GM23338 (cell line): ENCODE measurements around the gene TP53BP1. TPM values are rescaled to one million over a fixed set of nuclear protein-coding genes. Genes with fewer than 3 reads are reported as not detected.

Source experiments
- ATAC-seq: fragments of 200-7000 bp; cut with Tn5 transposase; 3 replicates; pipeline ENCODE4 v1.9.1; 2020
- DNase-seq: peaks from one replicate; pipeline ENCODE4 v3.0.0-alpha.2; 2015; ENCODE audit warnings: low spot score
- H2AFZ ChIP-seq: fragments of 200-600 bp; sonication (generic); 2 replicates; pipeline ENCODE4 v1.8.0; 2016; ENCODE audit warnings: antibody characterized with exemption, mild to moderate bottlenecking, moderate library complexity
- H3F3A ChIP-seq: fragments of 200-600 bp; sonication (generic); replicated peaks from 2 replicates; pipeline ENCODE4 v1.8.0; 2017; ENCODE audit warnings: antibody characterized with exemption, mixed run types, low read depth
- H3K27ac ChIP-seq: fragments of 200-600 bp; sonication (generic); 2 replicates; pipeline ENCODE4 v1.6.1; 2016; ENCODE audit warnings: low read depth
- H3K27me3 ChIP-seq: fragments of 200-600 bp; sonication (generic); 2 replicates; pipeline ENCODE4 v1.8.0; 2016; ENCODE audit warnings: mild to moderate bottlenecking, mixed run types, moderate library complexity; ENCODE audit not compliant: insufficient read depth
- H3K36me3 ChIP-seq: fragments of 200-600 bp; sonication (generic); 2 replicates; pipeline ENCODE4 v1.8.0; 2016; ENCODE audit warnings: mild to moderate bottlenecking; ENCODE audit not compliant: insufficient read depth
- H3K4me1 ChIP-seq: fragments of 200-600 bp; sonication (generic); 2 replicates; pipeline ENCODE4 v1.8.0; 2016; ENCODE audit warnings: mild to moderate bottlenecking, moderate library complexity; ENCODE audit not compliant: insufficient read depth
- H3K4me2 ChIP-seq: fragments of 200-600 bp; sonication (generic); 2 replicates; pipeline ENCODE4 v1.7.1; 2017; ENCODE audit warnings: mixed run types
- H3K4me3 ChIP-seq: fragments of 200-600 bp; sonication (generic); 2 replicates; pipeline ENCODE4 v1.6.1; 2016; ENCODE audit warnings: mixed run types
- H3K79me2 ChIP-seq: fragments of 200-600 bp; sonication (generic); replicated peaks from 2 replicates; pipeline ENCODE4 v1.8.0; 2017; ENCODE audit warnings: mild to moderate bottlenecking; ENCODE audit not compliant: insufficient read depth
- H3K9me2 ChIP-seq: fragments of 200-600 bp; sonication (generic); 2 replicates; pipeline ENCODE4 v1.8.0; 2017; ENCODE audit not compliant: insufficient read depth
- H4K20me1 ChIP-seq: fragments of 200-600 bp; sonication (generic); replicated peaks from 2 replicates; pipeline ENCODE4 v1.8.0; 2017; ENCODE audit warnings: mild to moderate bottlenecking; ENCODE audit not compliant: insufficient read depth
- H3K27ac Mint-ChIP-seq: 2 replicates; pipeline ENCODE4 v1.8.0; 2020; ENCODE audit warnings: inconsistent platforms, mild to moderate bottlenecking, moderate library complexity, mixed read lengths
- H3K27me3 Mint-ChIP-seq: 3 replicates; pipeline ENCODE4 v1.8.0; 2022; ENCODE audit warnings: low read depth, mild to moderate bottlenecking, moderate library complexity, mixed read lengths, inconsistent platforms; ENCODE audit not compliant: insufficient read depth, poor library complexity
- H3K36me3 Mint-ChIP-seq: 3 replicates; pipeline ENCODE4 v1.8.0; 2021; ENCODE audit warnings: low read depth, mild to moderate bottlenecking, inconsistent platforms, moderate library complexity, mixed read lengths
- H3K4me1 Mint-ChIP-seq: 3 replicates; pipeline ENCODE4 v1.8.0; 2020; ENCODE audit warnings: mild to moderate bottlenecking, inconsistent platforms, mixed read lengths
- H3K4me3 Mint-ChIP-seq: 3 replicates; pipeline ENCODE4 v1.8.0; 2021; ENCODE audit warnings: moderate library complexity, mild to moderate bottlenecking, inconsistent platforms, mixed read lengths
- H3K9me3 Mint-ChIP-seq: 3 replicates; pipeline ENCODE4 v1.8.0; 2020; ENCODE audit warnings: moderate library complexity, mild to moderate bottlenecking, inconsistent platforms, mixed read lengths
- CREB1 ChIP-seq: fragments of 250-450 bp; sonication (Bioruptor Pico); IDR thresholded peaks from 2 replicates; pipeline ENCODE4 v1.5.0; 2020; ENCODE audit warnings: low read depth, mild to moderate bottlenecking, moderate library complexity
- EZH2phosphoT487 ChIP-seq: fragments of 200-600 bp; sonication (generic); IDR thresholded peaks from one replicate; pipeline ENCODE4 v1.8.1; 2018; ENCODE audit warnings: antibody characterized with exemption; ENCODE audit not compliant: unreplicated experiment
- JUNB ChIP-seq: IDR thresholded peaks from one replicate; pipeline ENCODE4 v1.6.1; 2016; ENCODE audit warnings: antibody characterized with exemption; ENCODE audit not compliant: unreplicated experiment
- NANOG ChIP-seq: IDR thresholded peaks from 2 replicates; pipeline ENCODE4 v1.6.1; 2016; ENCODE audit warnings: antibody characterized with exemption, borderline replicate concordance
- POLR2AphosphoS5 ChIP-seq: IDR thresholded peaks from 2 replicates; pipeline ENCODE4 v1.6.1; 2016; ENCODE audit warnings: antibody characterized with exemption, low read depth
- STAT1 ChIP-seq: IDR thresholded peaks from one replicate; pipeline ENCODE4 v1.6.1; 2016; ENCODE audit warnings: antibody characterized with exemption; ENCODE audit not compliant: unreplicated experiment
- ZNF114 ChIP-seq: fragments of 250-450 bp; sonication (Bioruptor Pico); IDR thresholded peaks from 2 replicates; pipeline ENCODE4 v1.5.0; 2020; ENCODE audit warnings: mild to moderate bottlenecking, moderate library complexity
- ZNF331 ChIP-seq: fragments of 250-450 bp; sonication (Bioruptor Pico); IDR thresholded peaks from 2 replicates; pipeline ENCODE4 v1.5.0; 2020; ENCODE audit warnings: low read depth, mild to moderate bottlenecking, moderate library complexity
- long read RNA-seq: library from polyadenylated mRNA; unstranded; transcript quantifications from one replicate; pipeline ENCODE4 v2.0.0, GENCODE V29; 2020; ENCODE audit not compliant: unreplicated experiment
- polyA plus RNA-seq: library from polyadenylated mRNA; unstranded; fragments of >200 nt; fragmentation: Nextera tagmentation; extraction: Ambion mirVana; gene quantifications from 2 replicates; pipeline ENCODE4 v1.2.1, GENCODE V29; 2016
- total RNA-seq: library from RNA; depleted of rRNA; stranded (reverse); fragments of >200 nt; shearing (Covaris generic); gene quantifications from 2 replicates; pipeline ENCODE4 v1.2.3, GENCODE V29; 2014; rRNA removed
- TF ChIP-seq, protein P1 (sequence below): IDR thresholded peaks from 2 replicates; pipeline ENCODE4 v1.6.1; 2016; ENCODE audit warnings: antibody characterized with exemption
- TF ChIP-seq, protein P2 (sequence below): IDR thresholded peaks from one replicate; pipeline ENCODE4 v1.6.1; 2018; ENCODE audit warnings: antibody characterized with exemption; ENCODE audit not compliant: unreplicated experiment
- TF ChIP-seq, protein P3 (sequence below), 2 experiments: fragments of 200-600 bp in 1 of 2; sonication (generic) in 1 of 2; conservative IDR thresholded peaks; 2 replicates each; pipeline versions ENCODE4 v1.5.1 to v1.6.1; 2016 to 2017; ENCODE audit warnings: antibody characterized with exemption in 2 of 2, low read depth in 2 of 2, mild to moderate bottlenecking in 2 of 2, moderate library complexity in 1 of 2

TP53BP1 gene, protein sequence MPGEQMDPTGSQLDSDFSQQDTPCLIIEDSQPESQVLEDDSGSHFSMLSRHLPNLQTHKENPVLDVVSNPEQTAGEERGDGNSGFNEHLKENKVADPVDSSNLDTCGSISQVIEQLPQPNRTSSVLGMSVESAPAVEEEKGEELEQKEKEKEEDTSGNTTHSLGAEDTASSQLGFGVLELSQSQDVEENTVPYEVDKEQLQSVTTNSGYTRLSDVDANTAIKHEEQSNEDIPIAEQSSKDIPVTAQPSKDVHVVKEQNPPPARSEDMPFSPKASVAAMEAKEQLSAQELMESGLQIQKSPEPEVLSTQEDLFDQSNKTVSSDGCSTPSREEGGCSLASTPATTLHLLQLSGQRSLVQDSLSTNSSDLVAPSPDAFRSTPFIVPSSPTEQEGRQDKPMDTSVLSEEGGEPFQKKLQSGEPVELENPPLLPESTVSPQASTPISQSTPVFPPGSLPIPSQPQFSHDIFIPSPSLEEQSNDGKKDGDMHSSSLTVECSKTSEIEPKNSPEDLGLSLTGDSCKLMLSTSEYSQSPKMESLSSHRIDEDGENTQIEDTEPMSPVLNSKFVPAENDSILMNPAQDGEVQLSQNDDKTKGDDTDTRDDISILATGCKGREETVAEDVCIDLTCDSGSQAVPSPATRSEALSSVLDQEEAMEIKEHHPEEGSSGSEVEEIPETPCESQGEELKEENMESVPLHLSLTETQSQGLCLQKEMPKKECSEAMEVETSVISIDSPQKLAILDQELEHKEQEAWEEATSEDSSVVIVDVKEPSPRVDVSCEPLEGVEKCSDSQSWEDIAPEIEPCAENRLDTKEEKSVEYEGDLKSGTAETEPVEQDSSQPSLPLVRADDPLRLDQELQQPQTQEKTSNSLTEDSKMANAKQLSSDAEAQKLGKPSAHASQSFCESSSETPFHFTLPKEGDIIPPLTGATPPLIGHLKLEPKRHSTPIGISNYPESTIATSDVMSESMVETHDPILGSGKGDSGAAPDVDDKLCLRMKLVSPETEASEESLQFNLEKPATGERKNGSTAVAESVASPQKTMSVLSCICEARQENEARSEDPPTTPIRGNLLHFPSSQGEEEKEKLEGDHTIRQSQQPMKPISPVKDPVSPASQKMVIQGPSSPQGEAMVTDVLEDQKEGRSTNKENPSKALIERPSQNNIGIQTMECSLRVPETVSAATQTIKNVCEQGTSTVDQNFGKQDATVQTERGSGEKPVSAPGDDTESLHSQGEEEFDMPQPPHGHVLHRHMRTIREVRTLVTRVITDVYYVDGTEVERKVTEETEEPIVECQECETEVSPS (N-terminal part only)
- total RNA-seq (48.6 and 81.3 TPM in 2 replicates), polyA plus RNA-seq (15.5 and 17.7 TPM in 2 replicates)
- long read RNA-seq, partial matches to known transcripts = 7 of 9 reads
- long read RNA-seq, other reads (novel, unspliced or antisense) = 2 of 9 reads

DNA sequence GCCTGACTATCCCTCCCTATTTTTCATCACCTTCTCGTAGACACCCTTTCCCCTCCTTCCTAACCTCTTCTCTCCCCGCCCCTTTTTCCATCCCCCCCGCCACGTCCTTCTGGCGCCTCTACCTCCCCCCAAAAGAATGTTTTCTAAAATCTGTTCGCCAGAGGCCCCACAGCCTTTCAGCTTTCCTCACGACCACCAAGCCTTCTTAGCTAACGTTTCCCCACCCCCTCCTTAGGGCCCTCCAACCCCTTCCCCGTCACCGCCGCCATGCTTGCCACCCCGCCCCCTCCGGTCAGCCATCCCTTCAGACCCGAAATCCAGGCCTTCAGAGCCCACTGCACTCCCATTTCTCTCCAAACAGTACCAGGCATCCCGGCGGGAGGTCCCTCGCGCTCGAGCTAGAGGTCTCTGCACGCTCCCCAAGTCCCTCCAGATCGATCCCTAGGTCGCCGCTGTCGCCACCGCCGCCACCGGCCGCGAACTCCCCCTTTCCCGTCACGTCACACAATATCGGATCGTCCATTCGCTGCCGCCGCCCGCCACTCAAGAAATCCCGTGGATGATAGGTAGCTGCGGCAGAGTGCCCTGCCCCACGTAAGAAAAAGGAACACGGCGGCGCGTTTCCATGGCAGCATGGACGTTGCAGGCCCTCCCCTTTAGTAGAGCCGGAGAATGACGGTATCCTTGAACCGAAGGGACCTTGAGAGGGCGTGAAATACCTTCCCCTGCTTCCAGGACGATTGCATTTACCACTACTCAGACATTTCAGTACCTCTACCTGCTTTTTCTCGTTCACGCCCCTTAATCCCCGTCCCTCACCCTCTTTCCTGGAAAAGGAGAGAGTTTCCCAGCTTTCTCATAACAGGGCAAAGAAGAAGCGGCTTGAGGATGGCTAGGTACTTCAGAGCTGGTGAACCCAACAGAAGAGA is at the start of gene TP53BP1:
TP53BP1 (minus strand) TSS at position 484 of the 929 bp plus-strand sequence; CDS start at position 371, 113 bp downstream.
- Histone ChIP-seq H4K20me1 (peaks cover 8% of the 10 kb centered on the region), H3K79me2 (peaks cover 41% of the 10 kb centered on the region), H3K36me3 (peaks cover 31% of the 10 kb centered on the region; the same call in 1 of the 2 replicates), H3K4me1 (peaks cover 19% of the 10 kb centered on the region), H3K4me2 (peak within 1 kb of the TSS; percentile 73), H3K27me3 (no peaks in the 10 kb centered on the region), H3K4me3 (peak within 1 kb of the TSS; percentile 72), H3F3A (no peaks in the 10 kb centered on the region), H2AFZ (peak within 1 kb of the TSS; percentile 92), H3K9me2 (no peaks in the 10 kb centered on the region), H3K27ac (peak within 1 kb of the TSS; percentile 82)
- DNase-seq = peak; percentile 99
- peaks cover 31% of the 10 kb centered on the region for H3K4me1 Mint-ChIP-seq
- H3K27ac Mint-ChIP-seq = peak within 1 kb of the TSS; percentile 99
- H3K27me3 Mint-ChIP-seq = peaks cover 10% of the 10 kb centered on the region
- TF ChIP-seq STAT1 = no peak
- no peak for TF ChIP-seq NANOG
- TF ChIP-seq POLR2AphosphoS5 = peak; percentile 67
- TF ChIP-seq CREB1 = peak; percentile 95
- H3K36me3 Mint-ChIP-seq = peaks cover 42% of the 10 kb centered on the region
- H3K9me3 Mint-ChIP-seq = no peaks in the 10 kb centered on the region
- peak within 1 kb of the TSS; percentile 94 for H3K4me3 Mint-ChIP-seq
- ATAC-seq = peak; percentile 93

DNA sequence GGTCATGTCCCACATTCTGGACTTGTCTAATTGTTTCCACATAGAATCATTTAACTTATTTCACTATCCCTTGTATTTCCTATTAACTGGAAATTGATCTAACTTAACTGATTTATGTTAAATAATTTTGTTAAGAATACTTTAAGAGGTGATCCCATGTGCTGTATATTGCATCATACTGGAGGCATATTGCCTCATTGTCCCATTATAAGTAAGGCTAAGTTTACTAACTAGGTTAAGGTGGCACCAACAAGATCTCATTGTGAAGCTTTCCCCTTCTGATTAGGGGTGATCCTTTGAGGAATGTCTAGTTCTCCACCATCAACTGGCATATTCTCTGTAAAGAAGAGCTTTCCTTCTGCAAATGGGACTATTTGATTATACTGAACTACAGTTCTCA is 48.8 kb upstream of the TP53BP1 start:
- DNase-seq = no peak
- Histone ChIP-seq H3F3A (0 out of 2 replicates have a peak, but pooled peaks cover 2% of the 10 kb centered on the region), H3K36me3 (no peaks in the 10 kb centered on the region), H3K4me1 (no peaks in the 10 kb centered on the region), H3K27ac (no peak overlapping the region), H3K79me2 (no peaks in the 10 kb centered on the region), H3K4me2 (no peak overlapping the region), H3K27me3 (no peaks in the 10 kb centered on the region), H2AFZ (no peak overlapping the region), H4K20me1 (no peaks in the 10 kb centered on the region), H3K9me2 (no peaks in the 10 kb centered on the region), H3K4me3 (no peak overlapping the region)
- no peak for ATAC-seq
- H3K27me3 Mint-ChIP-seq = peaks cover 3% of the 10 kb centered on the region
- no peaks in the 10 kb centered on the region for H3K36me3 Mint-ChIP-seq
- H3K4me3 Mint-ChIP-seq = no peak overlapping the region
- H3K9me3 Mint-ChIP-seq = no peaks in the 10 kb centered on the region
- H3K4me1 Mint-ChIP-seq = no peaks in the 10 kb centered on the region
- H3K27ac Mint-ChIP-seq = 0 out of 2 replicates have a peak overlapping the region, but pooled peaks have one; percentile 67
- TF ChIP-seq STAT1 (no peak), CREB1 (no peak), EZH2phosphoT487 (no peak), ZNF331 (no peak), JUNB (no peak), ZNF114 (CRISPR knock-in tag) (no peak), NANOG (no peak)
- TF ChIP-seq, protein P1, sequence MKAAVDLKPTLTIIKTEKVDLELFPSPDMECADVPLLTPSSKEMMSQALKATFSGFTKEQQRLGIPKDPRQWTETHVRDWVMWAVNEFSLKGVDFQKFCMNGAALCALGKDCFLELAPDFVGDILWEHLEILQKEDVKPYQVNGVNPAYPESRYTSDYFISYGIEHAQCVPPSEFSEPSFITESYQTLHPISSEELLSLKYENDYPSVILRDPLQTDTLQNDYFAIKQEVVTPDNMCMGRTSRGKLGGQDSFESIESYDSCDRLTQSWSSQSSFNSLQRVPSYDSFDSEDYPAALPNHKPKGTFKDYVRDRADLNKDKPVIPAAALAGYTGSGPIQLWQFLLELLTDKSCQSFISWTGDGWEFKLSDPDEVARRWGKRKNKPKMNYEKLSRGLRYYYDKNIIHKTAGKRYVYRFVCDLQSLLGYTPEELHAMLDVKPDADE = no peak
- TF ChIP-seq, protein P2, sequence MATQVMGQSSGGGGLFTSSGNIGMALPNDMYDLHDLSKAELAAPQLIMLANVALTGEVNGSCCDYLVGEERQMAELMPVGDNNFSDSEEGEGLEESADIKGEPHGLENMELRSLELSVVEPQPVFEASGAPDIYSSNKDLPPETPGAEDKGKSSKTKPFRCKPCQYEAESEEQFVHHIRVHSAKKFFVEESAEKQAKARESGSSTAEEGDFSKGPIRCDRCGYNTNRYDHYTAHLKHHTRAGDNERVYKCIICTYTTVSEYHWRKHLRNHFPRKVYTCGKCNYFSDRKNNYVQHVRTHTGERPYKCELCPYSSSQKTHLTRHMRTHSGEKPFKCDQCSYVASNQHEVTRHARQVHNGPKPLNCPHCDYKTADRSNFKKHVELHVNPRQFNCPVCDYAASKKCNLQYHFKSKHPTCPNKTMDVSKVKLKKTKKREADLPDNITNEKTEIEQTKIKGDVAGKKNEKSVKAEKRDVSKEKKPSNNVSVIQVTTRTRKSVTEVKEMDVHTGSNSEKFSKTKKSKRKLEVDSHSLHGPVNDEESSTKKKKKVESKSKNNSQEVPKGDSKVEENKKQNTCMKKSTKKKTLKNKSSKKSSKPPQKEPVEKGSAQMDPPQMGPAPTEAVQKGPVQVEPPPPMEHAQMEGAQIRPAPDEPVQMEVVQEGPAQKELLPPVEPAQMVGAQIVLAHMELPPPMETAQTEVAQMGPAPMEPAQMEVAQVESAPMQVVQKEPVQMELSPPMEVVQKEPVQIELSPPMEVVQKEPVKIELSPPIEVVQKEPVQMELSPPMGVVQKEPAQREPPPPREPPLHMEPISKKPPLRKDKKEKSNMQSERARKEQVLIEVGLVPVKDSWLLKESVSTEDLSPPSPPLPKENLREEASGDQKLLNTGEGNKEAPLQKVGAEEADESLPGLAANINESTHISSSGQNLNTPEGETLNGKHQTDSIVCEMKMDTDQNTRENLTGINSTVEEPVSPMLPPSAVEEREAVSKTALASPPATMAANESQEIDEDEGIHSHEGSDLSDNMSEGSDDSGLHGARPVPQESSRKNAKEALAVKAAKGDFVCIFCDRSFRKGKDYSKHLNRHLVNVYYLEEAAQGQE = no peak
- TF ChIP-seq, protein P3, sequence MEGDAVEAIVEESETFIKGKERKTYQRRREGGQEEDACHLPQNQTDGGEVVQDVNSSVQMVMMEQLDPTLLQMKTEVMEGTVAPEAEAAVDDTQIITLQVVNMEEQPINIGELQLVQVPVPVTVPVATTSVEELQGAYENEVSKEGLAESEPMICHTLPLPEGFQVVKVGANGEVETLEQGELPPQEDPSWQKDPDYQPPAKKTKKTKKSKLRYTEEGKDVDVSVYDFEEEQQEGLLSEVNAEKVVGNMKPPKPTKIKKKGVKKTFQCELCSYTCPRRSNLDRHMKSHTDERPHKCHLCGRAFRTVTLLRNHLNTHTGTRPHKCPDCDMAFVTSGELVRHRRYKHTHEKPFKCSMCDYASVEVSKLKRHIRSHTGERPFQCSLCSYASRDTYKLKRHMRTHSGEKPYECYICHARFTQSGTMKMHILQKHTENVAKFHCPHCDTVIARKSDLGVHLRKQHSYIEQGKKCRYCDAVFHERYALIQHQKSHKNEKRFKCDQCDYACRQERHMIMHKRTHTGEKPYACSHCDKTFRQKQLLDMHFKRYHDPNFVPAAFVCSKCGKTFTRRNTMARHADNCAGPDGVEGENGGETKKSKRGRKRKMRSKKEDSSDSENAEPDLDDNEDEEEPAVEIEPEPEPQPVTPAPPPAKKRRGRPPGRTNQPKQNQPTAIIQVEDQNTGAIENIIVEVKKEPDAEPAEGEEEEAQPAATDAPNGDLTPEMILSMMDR (conservative IDR thresholded peaks at IDR 0.05; ENCODE audit: low read depth in 2 of 2) = no peak
